GM18951 (cell line): Measurements from ENCODE around the gene PLEKHO2.

Experiments
- POLR2A ChIP-seq: IDR thresholded peaks from 4 replicates; pipeline ENCODE4 v1.6.1; 2011; ENCODE audit warnings: mild to moderate bottlenecking; ENCODE audit not compliant: insufficient read length, insufficient read depth; ENCODE audit errors: extremely low read depth
- in situ Hi-C: fragments of 300-500 bp; cut with MboI; formaldehyde crosslinking; loops from one replicate; pipeline ENCODE4 v1.12.0; 2022; ENCODE audit warnings: low sequenced_read_pairs, mixed read lengths, inconsistent platforms; ENCODE audit not compliant: unreplicated experiment

Gene PLEKHO2

GRCh38 chr15:64854526-64854925, 12.8 kb downstream of the PLEKHO2 start:
- in situ Hi-C loops, result no loop called here
- no peak for TF ChIP-seq POLR2A

- no peak for TF ChIP-seq POLR2A
- in situ Hi-C loops, result no loop called here
Observed at GRCh38 chr15:64855205-64855975, 13.7 kb downstream of the PLEKHO2 start.

- in situ Hi-C loops, result no loop called here
- no peak for TF ChIP-seq POLR2A
Observed at GRCh38 chr15:64856429-64857145, 14.9 kb downstream of the PLEKHO2 start.

- in situ Hi-C loops, result no loop called here
- no peak for TF ChIP-seq POLR2A
Observed at GRCh38 chr15:64857421-64857820, 15.7 kb downstream of the PLEKHO2 start.

- in situ Hi-C loops, result no loop called here
- no peak for TF ChIP-seq POLR2A
Observed at GRCh38 chr15:64858021-64858575, 16.4 kb downstream of the PLEKHO2 start.

- TF ChIP-seq POLR2A, result no peak
- in situ Hi-C loops, result no loop called here
Observed at GRCh38 chr15:64859226-64859625, 17.5 kb downstream of the PLEKHO2 start.

GRCh38 chr15:64861331-64861730, 19.6 kb downstream of the PLEKHO2 start:
- in situ Hi-C loops, result no loop called here

GRCh38 chr15:64861960-64862359, 20.2 kb downstream of the PLEKHO2 start:
- in situ Hi-C loops, result no loop called here
- no peak for TF ChIP-seq POLR2A

More at GRCh38 chr15:64861331-64861730, 19.6 kb downstream of the PLEKHO2 start:
- TF ChIP-seq POLR2A, result no peak

- in situ Hi-C loops, result no loop called here
Observed at GRCh38 chr15:64862408-64862807, 20.7 kb downstream of the PLEKHO2 start.

GRCh38 chr15:64864068-64864467, 22.4 kb downstream of the PLEKHO2 start:
- in situ Hi-C loops, result no loop called here
- TF ChIP-seq POLR2A, result no peak

More at GRCh38 chr15:64862408-64862807, 20.7 kb downstream of the PLEKHO2 start:
- no peak for TF ChIP-seq POLR2A

- in situ Hi-C loops, result no loop called here
- no peak for TF ChIP-seq POLR2A
Observed at GRCh38 chr15:64865126-64865997, 23.6 kb downstream of the PLEKHO2 start.

- no peak for TF ChIP-seq POLR2A
- in situ Hi-C loops, result no loop called here
Observed at GRCh38 chr15:64865998-64866520, 24.3 kb downstream of the PLEKHO2 start.
